ENCODE results near the gene PAQR9.

The PAQR9 gene

DNA sequence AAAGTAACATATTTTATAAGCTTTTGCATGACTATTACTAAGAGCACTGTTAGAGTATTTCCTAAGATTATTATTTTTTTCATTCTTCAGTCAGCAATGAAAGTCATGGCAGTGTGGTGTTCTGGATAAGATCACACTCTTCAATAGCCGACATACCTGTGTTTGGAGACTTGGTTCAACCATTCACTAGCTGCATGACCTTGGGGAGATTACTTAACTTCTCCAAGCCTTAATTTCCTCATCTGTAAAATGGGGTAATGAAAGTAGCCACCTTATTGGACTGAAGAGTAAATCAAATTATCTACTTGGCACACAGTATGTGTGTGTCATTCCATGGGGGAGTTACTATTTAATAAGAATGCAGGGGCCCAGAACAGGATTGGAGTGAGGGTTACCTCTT, 50.0 kb downstream of the PAQR9 start:
- DNase-seq: no peak

DNA sequence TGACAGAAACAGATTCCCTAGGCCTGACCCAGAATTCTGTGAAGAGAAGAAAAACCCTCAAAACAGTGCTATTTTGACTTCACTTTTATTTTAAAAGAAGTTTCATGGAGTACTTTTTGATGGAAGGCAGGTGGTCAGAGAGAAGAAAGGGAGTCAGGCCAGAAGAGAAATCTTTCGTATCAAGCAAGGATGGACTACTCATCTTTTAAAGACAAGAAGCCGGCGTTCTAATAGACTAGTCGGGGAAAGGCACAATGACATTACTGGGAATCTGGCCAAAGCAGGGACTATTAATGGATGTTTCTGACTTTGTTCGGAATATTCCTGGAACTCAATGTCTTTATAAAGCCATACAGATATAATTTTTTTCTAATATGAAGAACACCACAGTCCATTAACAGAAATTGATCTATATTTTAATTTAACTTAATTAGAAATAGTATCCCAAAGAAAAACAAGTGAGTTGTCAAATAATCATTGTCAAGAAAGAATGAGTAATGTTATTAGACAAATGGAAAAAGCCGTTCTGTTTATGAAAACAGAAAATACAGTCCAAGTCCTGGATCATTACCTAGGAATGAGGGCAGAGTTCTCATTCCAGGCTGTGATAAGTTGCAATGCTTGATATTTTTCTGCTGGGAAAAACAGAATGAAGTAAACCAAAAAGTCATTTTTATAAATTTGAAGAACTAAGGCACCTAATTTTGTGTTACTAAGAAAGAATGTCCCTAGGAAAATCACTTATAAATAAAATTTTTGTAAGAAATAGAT, 50.9 kb downstream of the PAQR9 start:
- no peak for DNase-seq

Measured in activated CD4-positive, alpha-beta T cell treated with anti-CD3 and anti-CD28 coated beads for 1 hour (primary cell).